ENCODE measurements around the gene HID1. TPM values are rescaled to one million over a fixed set of nuclear protein-coding genes. Genes with fewer than 3 reads are reported as not detected.

Gene HID1
- total RNA-seq, 1 experiment from 2014 or later: 12.7 TPM

DNA sequence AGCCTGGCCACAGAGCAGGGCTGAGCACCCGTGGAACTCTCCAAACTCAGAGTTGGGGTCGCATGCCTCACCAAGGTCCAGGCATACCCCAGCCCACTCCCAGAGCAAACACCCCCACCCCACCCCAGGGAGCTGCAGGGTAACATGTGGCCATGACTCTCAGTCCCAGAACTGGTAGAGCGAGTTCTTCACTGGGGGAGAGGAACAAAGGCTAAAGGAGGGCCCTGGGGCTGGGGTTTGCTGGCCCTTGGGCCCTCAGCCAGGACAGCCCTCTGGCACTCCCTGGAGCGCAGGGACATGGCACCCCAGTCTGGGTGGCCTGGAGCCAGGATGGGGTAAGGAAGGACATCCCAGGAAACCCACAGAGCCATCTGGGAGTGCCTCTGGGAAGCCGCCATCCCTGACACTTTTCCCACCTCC, 4.2 kb downstream of the HID1 start:
- Mint-ChIP-seq H3K9me3 (peaks cover 0 to 2% of the 10 kb centered on the region in 2 experiments; a peak in 1 of 5 replicates), H3K36me3 (ENCODE audit: insufficient read depth in 1 of 3, low read depth in 3 of 3) (no peaks in the 10 kb centered on the region), H3K4me1 (peaks cover 10 to 19% of the 10 kb centered on the region in 2 experiments), H3K27ac (peak overlapping the region in 1 of 3 experiments; percentile 64; a peak in 1 of 7 replicates), H3K4me3 (no peak overlapping the region; a peak in 1 of 5 replicates), H3K27me3 (ENCODE audit: low read depth) (peaks cover 33% of the 10 kb centered on the region)
- no peak overlapping the region for H3K9ac ChIP-seq (ENCODE audit: extremely low read depth, insufficient read length, low read length)
- no peak overlapping the region for H3K4me2 ChIP-seq (ENCODE audit: insufficient read depth, insufficient read length, low read length)
- peaks cover 15% of the 10 kb centered on the region for H3K27me3 ChIP-seq (ENCODE audit: insufficient read depth, low read length)
- H3K9me3 ChIP-seq (ENCODE audit: control insufficient read depth, low read depth, low read length): no peaks in the 10 kb centered on the region
- H4K91ac ChIP-seq (ENCODE audit: insufficient read length, low read depth, low read length): no peak overlapping the region
- no peak overlapping the region for H2BK120ac ChIP-seq (ENCODE audit: low read depth, low read length, poor library complexity, severe bottlenecking)
- H3K23me2 ChIP-seq (ENCODE audit: insufficient read length, low read depth, low read length, poor library complexity, severe bottlenecking): peaks cover 8% of the 10 kb centered on the region
- H3K4ac ChIP-seq (ENCODE audit: low read depth, low read length): no peak overlapping the region
- H3K79me2 ChIP-seq (ENCODE audit: insufficient read depth, low read length): no peaks in the 10 kb centered on the region
- no peak overlapping the region for H3K23ac ChIP-seq (ENCODE audit: insufficient read length, low read depth, low read length)
- peak overlapping the region; percentile 36; the same call in 1 of the 2 replicates for H3K14ac ChIP-seq (ENCODE audit: insufficient read depth, low read length)
- no peak overlapping the region for H3K27ac ChIP-seq (ENCODE audit: insufficient read length, low read depth, low read length)
- no peak overlapping the region for H2BK20ac ChIP-seq (ENCODE audit: low read depth, low read length, poor library complexity, severe bottlenecking)
- H3K4me1 ChIP-seq (ENCODE audit: insufficient read depth, low read length): no peaks in the 10 kb centered on the region; the same call in 1 of the 2 replicates
- TF ChIP-seq, protein P1, sequence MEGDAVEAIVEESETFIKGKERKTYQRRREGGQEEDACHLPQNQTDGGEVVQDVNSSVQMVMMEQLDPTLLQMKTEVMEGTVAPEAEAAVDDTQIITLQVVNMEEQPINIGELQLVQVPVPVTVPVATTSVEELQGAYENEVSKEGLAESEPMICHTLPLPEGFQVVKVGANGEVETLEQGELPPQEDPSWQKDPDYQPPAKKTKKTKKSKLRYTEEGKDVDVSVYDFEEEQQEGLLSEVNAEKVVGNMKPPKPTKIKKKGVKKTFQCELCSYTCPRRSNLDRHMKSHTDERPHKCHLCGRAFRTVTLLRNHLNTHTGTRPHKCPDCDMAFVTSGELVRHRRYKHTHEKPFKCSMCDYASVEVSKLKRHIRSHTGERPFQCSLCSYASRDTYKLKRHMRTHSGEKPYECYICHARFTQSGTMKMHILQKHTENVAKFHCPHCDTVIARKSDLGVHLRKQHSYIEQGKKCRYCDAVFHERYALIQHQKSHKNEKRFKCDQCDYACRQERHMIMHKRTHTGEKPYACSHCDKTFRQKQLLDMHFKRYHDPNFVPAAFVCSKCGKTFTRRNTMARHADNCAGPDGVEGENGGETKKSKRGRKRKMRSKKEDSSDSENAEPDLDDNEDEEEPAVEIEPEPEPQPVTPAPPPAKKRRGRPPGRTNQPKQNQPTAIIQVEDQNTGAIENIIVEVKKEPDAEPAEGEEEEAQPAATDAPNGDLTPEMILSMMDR (conservative IDR thresholded peaks at IDR 0.05): no peak
- no peak overlapping the region for H2AFZ ChIP-seq (ENCODE audit: low read length)
- no CpG with 5 or more reads among the region's 5 CpGs for WGBS (ENCODE audit: extremely low coverage, insufficient read length, low lambda C conversion rate)
- H4K5ac ChIP-seq (ENCODE audit: insufficient read length, low read depth, low read length): no peak overlapping the region
- H3K18ac ChIP-seq (ENCODE audit: insufficient read length, low read depth, low read length): no peak overlapping the region
- no peak overlapping the region for H2AK5ac ChIP-seq (ENCODE audit: insufficient read length, low read length)
- no peak overlapping the region for H2BK5ac ChIP-seq (ENCODE audit: insufficient read length, low read length)
- no peak overlapping the region for H4K8ac ChIP-seq (replicated peaks; ENCODE audit: insufficient read length, low read depth, low read length)
- no peak overlapping the region for H2BK12ac ChIP-seq (ENCODE audit: insufficient read length, low read depth, low read length)
- no peak overlapping the region for H3K56ac ChIP-seq (ENCODE audit: insufficient read length, low read depth, low read length)
- no peak overlapping the region for H3T11ph ChIP-seq (ENCODE audit: low read length)
- H3K79me1 ChIP-seq (ENCODE audit: insufficient read depth, low read depth, low read length, poor library complexity, severe bottlenecking): no peaks in the 10 kb centered on the region
- no peak overlapping the region for H2BK15ac ChIP-seq (ENCODE audit: low read depth, low read length)
- DNase-seq: no peak
- peaks cover 3% of the 10 kb centered on the region for H4K20me1 ChIP-seq (ENCODE audit: control insufficient read depth, insufficient read depth, insufficient read length)

All from H9 (cell line).